Measurements from ENCODE around the gene FAM229A.

The FAM229A gene

DNA sequence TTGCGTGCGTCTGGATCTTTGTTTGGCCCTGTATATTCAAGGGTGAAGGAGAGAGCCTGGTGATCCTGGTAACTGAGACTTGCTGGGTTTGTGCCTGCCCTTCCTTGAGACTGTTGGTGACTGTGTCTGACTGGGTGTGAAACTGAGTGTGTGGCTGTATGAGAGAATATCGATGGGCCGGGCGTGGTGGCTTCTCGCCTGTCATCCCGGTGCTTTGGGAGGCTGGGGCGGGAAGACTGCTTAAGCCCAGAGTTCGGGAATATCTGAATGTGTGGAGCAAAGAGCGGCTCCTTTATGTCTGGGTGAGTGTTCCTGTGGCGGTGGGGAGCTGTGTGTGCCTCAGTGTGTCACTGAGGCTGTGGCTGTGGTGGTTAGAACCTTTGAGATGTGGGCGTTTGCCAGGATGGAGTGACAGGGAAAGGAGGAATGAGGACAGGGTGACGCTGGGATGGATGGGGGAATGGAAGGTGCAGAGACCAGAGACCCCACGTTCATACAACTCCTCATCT is 23.6 kb downstream of the FAM229A start:
- TF ChIP-seq, protein P1, sequence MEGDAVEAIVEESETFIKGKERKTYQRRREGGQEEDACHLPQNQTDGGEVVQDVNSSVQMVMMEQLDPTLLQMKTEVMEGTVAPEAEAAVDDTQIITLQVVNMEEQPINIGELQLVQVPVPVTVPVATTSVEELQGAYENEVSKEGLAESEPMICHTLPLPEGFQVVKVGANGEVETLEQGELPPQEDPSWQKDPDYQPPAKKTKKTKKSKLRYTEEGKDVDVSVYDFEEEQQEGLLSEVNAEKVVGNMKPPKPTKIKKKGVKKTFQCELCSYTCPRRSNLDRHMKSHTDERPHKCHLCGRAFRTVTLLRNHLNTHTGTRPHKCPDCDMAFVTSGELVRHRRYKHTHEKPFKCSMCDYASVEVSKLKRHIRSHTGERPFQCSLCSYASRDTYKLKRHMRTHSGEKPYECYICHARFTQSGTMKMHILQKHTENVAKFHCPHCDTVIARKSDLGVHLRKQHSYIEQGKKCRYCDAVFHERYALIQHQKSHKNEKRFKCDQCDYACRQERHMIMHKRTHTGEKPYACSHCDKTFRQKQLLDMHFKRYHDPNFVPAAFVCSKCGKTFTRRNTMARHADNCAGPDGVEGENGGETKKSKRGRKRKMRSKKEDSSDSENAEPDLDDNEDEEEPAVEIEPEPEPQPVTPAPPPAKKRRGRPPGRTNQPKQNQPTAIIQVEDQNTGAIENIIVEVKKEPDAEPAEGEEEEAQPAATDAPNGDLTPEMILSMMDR (conservative IDR thresholded peaks at IDR 0.05; ENCODE audit: low read depth, low read length): no peak
- DNase-seq (ENCODE audit: low read depth): no peak
- no peak overlapping the region for H3K4me3 ChIP-seq (ENCODE audit: low read length)

DNA sequence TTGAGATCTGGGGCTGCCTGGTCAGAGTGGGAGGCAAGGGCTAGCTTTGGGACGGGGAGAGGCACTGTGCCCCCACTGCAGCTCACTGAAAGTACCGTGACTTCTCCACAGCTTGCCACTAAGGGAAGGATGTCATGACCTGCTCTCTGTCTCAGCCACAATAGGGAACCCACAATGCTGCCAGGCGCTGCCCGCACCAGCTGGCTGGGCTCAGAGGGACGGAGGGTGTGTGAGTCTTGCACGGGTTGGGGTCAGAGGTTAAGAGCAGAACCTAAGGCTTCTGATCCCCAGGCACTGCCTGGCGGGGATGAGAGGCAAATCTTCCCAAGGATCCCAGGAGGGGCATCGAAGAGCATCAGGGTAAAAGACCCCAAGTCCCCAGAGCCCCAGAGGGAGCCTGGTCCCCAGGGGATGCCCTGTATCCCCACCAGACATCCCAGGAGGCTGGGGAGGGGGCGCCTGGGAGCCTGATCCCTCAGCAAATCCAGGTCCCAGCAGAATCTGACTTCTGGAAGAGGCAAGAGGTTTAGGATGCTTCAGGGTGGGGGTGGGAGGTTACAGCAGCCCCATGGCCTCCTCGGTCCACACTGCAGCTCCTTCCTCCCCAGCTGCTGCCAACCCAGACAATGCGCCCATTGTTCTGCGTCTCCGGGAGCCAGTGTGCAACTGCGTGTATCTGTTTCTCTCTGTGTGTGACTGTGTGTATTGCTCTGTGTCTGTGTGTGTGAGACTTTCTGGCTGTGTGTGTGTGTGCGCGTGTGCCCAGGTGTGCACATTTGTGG is 24.2 kb downstream of the FAM229A start:
- TF ChIP-seq, protein P1 (conservative IDR thresholded peaks at IDR 0.05; ENCODE audit: low read depth, low read length): no peak
- DNase-seq (ENCODE audit: low read depth): no peak
- no peak overlapping the region for H3K4me3 ChIP-seq (ENCODE audit: low read length)

DNA sequence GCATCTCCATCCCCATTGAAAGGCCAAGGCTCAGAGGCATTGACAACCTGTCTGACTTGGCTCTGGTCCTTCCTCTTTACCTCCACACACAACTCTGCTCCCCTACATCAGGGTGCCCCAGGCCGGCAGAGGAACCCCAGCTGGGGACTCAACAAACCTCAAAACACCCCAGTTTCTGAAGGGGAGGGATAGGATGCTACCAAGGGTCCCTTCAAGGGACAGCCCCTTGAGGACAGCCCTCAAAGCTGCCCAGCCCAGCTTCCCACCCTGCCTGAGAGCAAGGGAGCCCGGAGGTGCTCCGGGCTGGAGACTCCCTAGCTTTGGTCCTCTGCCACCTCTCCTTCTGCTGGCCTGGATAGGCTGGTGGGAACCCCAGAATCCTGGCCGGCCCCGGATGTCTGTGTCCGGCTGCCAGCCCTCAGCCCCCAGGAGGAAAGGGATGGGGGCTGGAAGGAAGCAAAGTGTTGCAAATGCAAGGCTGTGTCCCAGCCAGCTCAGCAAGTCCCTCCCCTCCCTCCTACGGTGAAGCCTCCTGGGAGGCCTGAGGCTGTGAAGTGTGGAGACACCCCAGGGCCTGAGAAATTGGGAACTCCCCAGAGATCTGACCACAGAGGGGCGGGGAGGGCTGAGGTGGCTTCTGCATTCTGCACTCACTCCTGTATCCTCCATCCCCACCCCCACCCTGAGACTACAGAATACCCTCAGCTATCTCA is 25.2 kb downstream of the FAM229A start:
- TF ChIP-seq, protein P1 (conservative IDR thresholded peaks at IDR 0.05; ENCODE audit: low read depth, low read length): no peak
- no peak overlapping the region for H3K4me3 ChIP-seq (ENCODE audit: low read length)
- no peak for DNase-seq (ENCODE audit: low read depth)

DNA sequence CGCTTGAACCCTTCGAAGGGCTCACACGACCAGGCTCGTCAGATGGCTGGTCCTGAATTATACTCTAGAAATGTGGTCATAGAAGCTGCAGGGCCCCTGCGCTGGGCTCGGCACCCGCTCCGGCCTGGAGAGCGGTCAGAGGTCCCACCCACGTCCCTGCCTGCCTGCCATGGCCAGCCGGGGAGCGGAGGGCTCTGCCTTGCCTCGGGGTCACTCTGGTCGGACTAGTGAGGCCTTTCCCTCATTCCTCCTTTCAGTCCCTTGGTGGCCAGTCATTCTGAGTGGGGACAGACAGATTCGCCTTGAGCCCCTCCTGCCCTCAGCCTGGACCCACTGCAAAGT is 25.7 kb downstream of the FAM229A start:
- TF ChIP-seq, protein P1 (conservative IDR thresholded peaks at IDR 0.05; ENCODE audit: low read depth, low read length): no peak
- no peak for DNase-seq (ENCODE audit: low read depth)
- H3K4me3 ChIP-seq (ENCODE audit: low read length): peak overlapping the region; percentile 32

DNA sequence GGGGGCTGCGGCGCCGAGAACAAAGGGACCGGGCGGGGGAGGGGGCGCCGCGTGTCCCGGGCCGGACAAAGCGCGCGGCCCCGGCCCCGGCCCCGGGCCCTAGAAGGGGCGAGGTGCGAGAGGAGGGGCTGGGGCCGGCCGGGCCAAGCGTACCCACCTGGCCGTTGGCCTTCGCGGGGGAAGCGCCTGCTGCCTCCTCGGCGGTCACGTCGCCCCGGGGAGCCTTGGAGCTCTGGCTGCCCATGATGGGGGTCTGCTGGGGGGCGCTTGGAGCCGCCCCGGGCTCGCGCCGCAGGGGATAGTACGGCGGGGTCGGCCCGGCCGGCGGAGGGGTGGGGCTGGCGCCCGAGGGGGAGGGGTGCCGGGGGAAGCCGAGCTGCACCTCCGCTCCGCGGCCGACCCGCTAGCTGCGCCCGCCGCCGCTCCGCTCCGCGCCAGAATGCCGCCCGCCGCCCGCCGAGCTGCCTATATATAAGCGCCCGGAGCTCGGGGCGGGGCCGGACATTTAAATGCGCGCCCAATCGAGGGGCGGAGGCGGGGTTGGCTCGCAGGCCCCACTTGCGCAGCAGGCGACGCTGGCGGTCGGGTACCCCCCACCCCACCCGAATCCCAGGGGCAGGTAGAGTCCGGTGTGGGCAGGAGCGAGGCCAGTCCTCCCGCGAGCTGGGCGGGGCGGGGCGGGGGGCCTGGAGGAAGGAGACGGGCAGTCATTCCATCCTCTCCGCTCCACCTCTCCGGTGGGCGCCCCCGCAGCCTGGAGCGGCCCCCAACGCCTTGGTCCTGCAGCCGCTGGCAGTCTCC is 26.3 kb downstream of the FAM229A start, which contains the start of gene MARCKSL1:
TSS of gene MARCKSL1 (minus strand) at position 444 of the 801 bp plus-strand sequence. CDS start at position 244, 200 bp downstream.
- peak within 1 kb of the TSS; percentile 84 for H3K4me3 ChIP-seq (ENCODE audit: low read length)
- DNase-seq (ENCODE audit: low read depth): no peak

DNA sequence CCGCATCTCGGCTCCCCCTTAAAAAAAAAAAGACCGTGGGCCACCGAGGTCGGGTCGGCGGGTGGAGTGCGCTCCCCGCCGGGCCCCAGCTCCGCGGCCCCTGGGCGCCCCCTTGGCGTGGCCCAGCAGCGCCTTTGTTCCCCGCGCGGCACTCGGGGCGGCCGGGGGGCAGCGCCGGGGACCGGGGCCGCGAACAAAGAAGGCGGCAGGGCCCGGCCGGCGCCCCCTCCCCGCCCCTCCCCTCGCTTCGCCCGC is 26.8 kb downstream of the FAM229A start:
- no peak for DNase-seq (ENCODE audit: low read depth)
- TF ChIP-seq, protein P1 (conservative IDR thresholded peaks at IDR 0.05; ENCODE audit: low read depth, low read length): no peak
- H3K4me3 ChIP-seq (ENCODE audit: low read length): peak overlapping the region; percentile 84

More for the DNA sequence above, 26.3 kb downstream of the FAM229A start, which contains the start of gene MARCKSL1:
- TF ChIP-seq, protein P1 (conservative IDR thresholded peaks at IDR 0.05; ENCODE audit: low read depth, low read length): no peak

Data from retinal pigment epithelial cell (primary cell).